ENCODE results near the gene MAN2C1.

DNA sequence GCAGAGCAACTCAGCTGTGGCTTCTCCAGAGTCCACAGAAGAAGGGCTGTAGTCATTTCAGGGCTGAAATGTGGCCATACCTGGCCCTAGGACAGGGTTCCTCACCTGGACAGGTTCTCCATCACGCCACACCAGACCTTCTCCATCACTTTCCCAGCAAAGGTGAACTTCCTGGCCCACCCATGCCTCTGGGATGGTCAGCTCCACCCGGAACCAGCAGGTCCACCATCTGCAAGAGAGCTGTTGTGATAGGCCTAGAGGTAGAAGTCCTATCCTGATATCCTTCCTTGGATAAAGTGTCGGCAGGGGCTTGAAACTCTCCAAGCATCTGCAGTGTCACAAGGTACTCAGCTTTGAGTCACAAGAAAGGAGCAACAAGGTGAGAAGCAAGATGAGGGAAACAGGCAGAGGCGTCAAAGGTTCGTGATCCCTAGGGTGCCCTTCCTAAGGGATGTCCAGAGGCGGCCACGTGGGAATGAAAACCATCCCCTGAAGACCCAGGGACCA is 948 bp downstream of the MAN2C1 start:
- no peak for TF ChIP-seq POLR2A (IDR thresholded peaks at IDR 0.05; ENCODE audit: low read depth, low read length)
- TF ChIP-seq POLR2AphosphoS5 (IDR thresholded peaks at IDR 0.05; ENCODE audit: low read depth, low read length) = no peak

Data from GM12892 (cell line).